ENCODE results near the gene PRRG1. TPM values are rescaled to one million over a fixed set of nuclear protein-coding genes. Genes with fewer than 3 reads are reported as not detected.
"Not testable (repeated sequence)": the region's sequence is repeated elsewhere in the genome, so short reads cannot be mapped to it uniquely, and the experiment has no call there.

Gene PRRG1
- total RNA-seq, 2 experiments from 2014 or later, result not detected

DNA sequence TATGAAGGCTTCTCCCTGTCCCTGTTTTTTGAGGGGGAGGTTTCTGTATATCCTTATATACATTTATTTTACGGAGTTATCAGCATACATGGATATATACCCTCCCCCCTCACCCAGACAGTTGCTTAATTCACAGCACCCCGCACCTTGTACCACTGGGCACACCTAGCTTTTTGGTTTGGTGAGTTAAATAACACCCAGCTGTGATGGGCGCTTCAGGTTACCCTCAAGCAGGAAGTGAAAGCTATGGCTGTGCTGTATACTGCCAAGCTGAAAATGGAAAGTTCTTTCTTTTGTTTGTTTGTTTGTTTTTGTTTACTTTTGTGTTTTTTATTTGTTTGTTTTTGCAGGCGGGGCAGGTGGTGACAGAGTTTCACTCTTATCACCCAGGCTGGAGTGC, 150.5 kb downstream of the PRRG1 start:
- H3K4me1 ChIP-seq (ENCODE audit: insufficient read depth, low read length); intact Hi-C loops (cut with DNase I, micrococcal nuclease); H3K9me3 ChIP-seq (ENCODE audit: control insufficient read depth in 1 of 2, insufficient read depth in 1 of 2, low read length in 2 of 2); CTCF ChIA-PET; H3K27ac ChIP-seq (ENCODE audit: low read depth in 1 of 2, low read length in 2 of 2); H3K4me3 Mint-ChIP-seq; H3K4me3 ChIP-seq (ENCODE audit: low read length); DNase-seq; ATAC-seq (ENCODE audit: poor library complexity); H3K9me3 Mint-ChIP-seq; H3K4me1 Mint-ChIP-seq (ENCODE audit: low read depth); H3K36me3 ChIP-seq (ENCODE audit: insufficient read depth, low read length); H3K27me3 ChIP-seq (ENCODE audit: control insufficient read depth in 1 of 2, insufficient read depth in 2 of 2, low read length in 2 of 2); H3K27ac Mint-ChIP-seq; H3K27me3 Mint-ChIP-seq; H3K36me3 Mint-ChIP-seq (ENCODE audit: low read depth); POLR2A ChIA-PET: not testable (repeated sequence)

DNA sequence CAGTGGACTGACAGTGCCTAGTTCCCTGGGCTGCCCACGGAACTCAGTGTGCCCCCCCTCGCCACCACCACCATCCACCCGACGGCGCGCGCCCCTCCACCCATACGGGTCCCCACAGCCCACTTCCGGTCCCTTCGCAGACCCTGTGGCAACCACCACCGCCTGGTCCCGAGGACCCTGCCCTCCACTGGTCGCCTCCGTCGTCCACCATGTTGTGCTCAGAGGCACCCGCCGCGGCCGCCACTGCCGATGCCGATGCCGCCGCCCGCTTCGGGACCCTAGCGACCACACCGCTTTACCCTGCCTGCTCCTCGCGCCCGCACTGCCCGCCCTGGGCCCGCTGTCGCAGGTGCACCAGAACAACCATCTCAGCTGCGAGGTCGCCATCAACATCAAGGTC, 155.8 kb downstream of the PRRG1 start:
- H3K9me3 Mint-ChIP-seq, result no peaks in the 10 kb centered on the region
- H3K4me1 ChIP-seq (ENCODE audit: insufficient read depth, low read length), result no peaks in the 10 kb centered on the region
- no peaks in the 10 kb centered on the region for H3K4me1 Mint-ChIP-seq (ENCODE audit: low read depth)
- no peaks in the 10 kb centered on the region for H3K27me3 Mint-ChIP-seq
- H3K27ac ChIP-seq (ENCODE audit: low read depth in 1 of 2, low read length in 2 of 2), result no peak overlapping the region
- H3K9me3 ChIP-seq (ENCODE audit: control insufficient read depth in 1 of 2, insufficient read depth in 1 of 2, low read length in 2 of 2), result no peaks in the 10 kb centered on the region
- no peaks in the 10 kb centered on the region for H3K36me3 Mint-ChIP-seq (ENCODE audit: low read depth)
- no peaks in the 10 kb centered on the region for H3K27me3 ChIP-seq (ENCODE audit: control insufficient read depth in 1 of 2, insufficient read depth in 2 of 2, low read length in 2 of 2)
- intact Hi-C loops (cut with DNase I, micrococcal nuclease), result loop anchor here in 1 of 2 experiments (5.0 kb wide), 1 partner anchor 662 kb away; no protein-coding TSS in a partner anchor
- TF ChIP-seq, protein P1, sequence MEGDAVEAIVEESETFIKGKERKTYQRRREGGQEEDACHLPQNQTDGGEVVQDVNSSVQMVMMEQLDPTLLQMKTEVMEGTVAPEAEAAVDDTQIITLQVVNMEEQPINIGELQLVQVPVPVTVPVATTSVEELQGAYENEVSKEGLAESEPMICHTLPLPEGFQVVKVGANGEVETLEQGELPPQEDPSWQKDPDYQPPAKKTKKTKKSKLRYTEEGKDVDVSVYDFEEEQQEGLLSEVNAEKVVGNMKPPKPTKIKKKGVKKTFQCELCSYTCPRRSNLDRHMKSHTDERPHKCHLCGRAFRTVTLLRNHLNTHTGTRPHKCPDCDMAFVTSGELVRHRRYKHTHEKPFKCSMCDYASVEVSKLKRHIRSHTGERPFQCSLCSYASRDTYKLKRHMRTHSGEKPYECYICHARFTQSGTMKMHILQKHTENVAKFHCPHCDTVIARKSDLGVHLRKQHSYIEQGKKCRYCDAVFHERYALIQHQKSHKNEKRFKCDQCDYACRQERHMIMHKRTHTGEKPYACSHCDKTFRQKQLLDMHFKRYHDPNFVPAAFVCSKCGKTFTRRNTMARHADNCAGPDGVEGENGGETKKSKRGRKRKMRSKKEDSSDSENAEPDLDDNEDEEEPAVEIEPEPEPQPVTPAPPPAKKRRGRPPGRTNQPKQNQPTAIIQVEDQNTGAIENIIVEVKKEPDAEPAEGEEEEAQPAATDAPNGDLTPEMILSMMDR (IDR thresholded peaks at IDR 0.05), result no peak
- H3K4me3 Mint-ChIP-seq, result no peak overlapping the region
- CTCF ChIA-PET, result no interaction called here
- ATAC-seq (ENCODE audit: poor library complexity) (no peak), DNase-seq (no peak)
- no peaks in the 10 kb centered on the region for H3K36me3 ChIP-seq (ENCODE audit: insufficient read depth, low read length)
- H3K27ac Mint-ChIP-seq, result no peak overlapping the region
- POLR2A ChIA-PET, result no interaction called here
- no peak overlapping the region for H3K4me3 ChIP-seq (ENCODE audit: low read length)

Other genes starting within 250 kb of the PRRG1 start
- gene LANCL3, start 222.3 kb downstream of the PRRG1 start, total RNA-seq, result under 1 TPM; 0.05 to 0.11 TPM